Calu3 (cell line): ENCODE results near the gene USP17L26. TPM values are rescaled to one million over a fixed set of nuclear protein-coding genes. Genes with fewer than 3 reads are reported as not detected.
"Not testable (repeated sequence)": the region's sequence is repeated elsewhere in the genome, so short reads cannot be mapped to it uniquely, and the experiment has no call there.

Experiments used
- Bru-seq: library from RNA; stranded (reverse); fragments of 400-500 nt; gene quantifications from one replicate; lab custom pipeline; 2021; lab: Mats Ljungman, UMichigan
- BruChase-seq, 2 experiments: library from RNA; stranded (reverse); fragments of 400-500 nt; gene quantifications; one replicate each; lab custom pipeline; 2021; lab: Mats Ljungman, UMichigan
- BruUV-seq: library from RNA; stranded (reverse); fragments of 400-500 nt; replicated peaks from 2 replicates; lab custom pipeline; 2021; lab: Mats Ljungman, UMichigan
- CTCF ChIA-PET: fragments of 300-600 bp; sonication (Branson Sonifier 250); formaldehyde crosslinking; loops from one replicate; lab custom pipeline; 2022; ENCODE audit warnings: antibody characterized with exemption; lab: Charles Lee
- DNase-seq: peaks from one replicate; pipeline ENCODE4 v3.0.0; 2022
- H3K27ac Mint-ChIP-seq: one replicate; pipeline ENCODE4 v1.8.0; 2022; ENCODE audit warnings: mixed read lengths; ENCODE audit not compliant: unreplicated experiment
- H3K27me3 Mint-ChIP-seq: one replicate; pipeline ENCODE4 v1.8.0; 2022; ENCODE audit warnings: mixed read lengths; ENCODE audit not compliant: unreplicated experiment
- H3K36me3 Mint-ChIP-seq: one replicate; pipeline ENCODE4 v1.8.0; 2022; ENCODE audit warnings: mild to moderate bottlenecking, moderate library complexity, mixed read lengths; ENCODE audit not compliant: insufficient read depth, unreplicated experiment
- H3K4me1 Mint-ChIP-seq: one replicate; pipeline ENCODE4 v1.8.0; 2022; ENCODE audit warnings: mild to moderate bottlenecking, low read depth, mixed read lengths; ENCODE audit not compliant: unreplicated experiment
- H3K4me3 Mint-ChIP-seq: one replicate; pipeline ENCODE4 v1.8.0; 2022; ENCODE audit warnings: mild to moderate bottlenecking, low read depth, moderate library complexity, mixed read lengths; ENCODE audit not compliant: unreplicated experiment
- H3K9me3 Mint-ChIP-seq: one replicate; pipeline ENCODE4 v1.8.0; 2022; ENCODE audit warnings: low read depth, mixed read lengths; ENCODE audit not compliant: unreplicated experiment
- intact Hi-C: fragments of 100-400 bp; cut with micrococcal nuclease; formaldehyde crosslinking; loops from one replicate; pipeline ENCODE4 v1.10.0; 2022; ENCODE audit not compliant: unreplicated experiment
- long read RNA-seq: library from polyadenylated mRNA; stranded (forward); transcript quantifications from one replicate; pipeline ENCODE4 v2.0.0, GENCODE V29; 2022
- total RNA-seq: library from RNA; stranded (reverse); gene quantifications from 2 replicates; pipeline ENCODE4 v1.2.3, GENCODE V29; 2022

The USP17L26 gene, protein sequence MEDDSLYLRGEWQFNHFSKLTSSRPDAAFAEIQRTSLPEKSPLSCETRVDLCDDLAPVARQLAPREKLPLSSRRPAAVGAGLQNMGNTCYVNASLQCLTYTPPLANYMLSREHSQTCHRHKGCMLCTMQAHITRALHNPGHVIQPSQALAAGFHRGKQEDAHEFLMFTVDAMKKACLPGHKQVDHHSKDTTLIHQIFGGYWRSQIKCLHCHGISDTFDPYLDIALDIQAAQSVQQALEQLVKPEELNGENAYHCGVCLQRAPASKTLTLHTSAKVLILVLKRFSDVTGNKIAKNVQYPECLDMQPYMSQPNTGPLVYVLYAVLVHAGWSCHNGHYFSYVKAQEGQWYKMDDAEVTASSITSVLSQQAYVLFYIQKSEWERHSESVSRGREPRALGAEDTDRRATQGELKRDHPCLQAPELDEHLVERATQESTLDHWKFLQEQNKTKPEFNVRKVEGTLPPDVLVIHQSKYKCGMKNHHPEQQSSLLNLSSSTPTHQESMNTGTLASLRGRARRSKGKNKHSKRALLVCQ
- total RNA-seq (not detected in 2 replicates), Bru-seq, nascent RNA (not detected), BruChase-seq, experiment 1, labeled RNA remaining after a 6-hour chase (not detected), BruChase-seq, experiment 2, labeled RNA remaining after a 2-hour chase (not detected)
- long read RNA-seq: 0 reads

DNA sequence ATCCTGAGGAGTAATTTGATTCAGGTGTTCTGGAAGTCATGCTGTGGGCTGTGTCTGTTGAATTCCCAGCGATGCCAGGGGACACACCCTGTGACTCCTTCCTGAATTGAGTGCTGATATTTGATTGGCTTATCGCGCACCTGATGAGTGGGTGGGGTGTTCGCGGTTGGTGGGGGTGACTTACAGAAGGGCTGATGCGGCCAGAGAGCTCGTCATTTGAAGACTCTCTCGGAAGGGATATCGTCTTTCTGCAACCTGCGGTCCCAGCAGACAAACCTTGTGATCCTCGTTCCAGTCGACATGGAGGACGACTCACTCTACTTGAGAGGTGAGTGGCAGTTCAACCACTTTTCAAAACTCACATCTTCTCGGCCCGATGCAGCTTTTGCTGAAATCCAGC lies at the start of gene USP17L26:
Gene USP17L26 (plus strand): TSS at position 301 of the 400 bp plus-strand sequence. CDS start 0 bp downstream, at position 301.
- H3K27me3 Mint-ChIP-seq, DNase-seq, intact Hi-C loops, CTCF ChIA-PET, BruUV-seq, H3K4me3 Mint-ChIP-seq, H3K9me3 Mint-ChIP-seq, H3K36me3 Mint-ChIP-seq, H3K4me1 Mint-ChIP-seq, H3K27ac Mint-ChIP-seq: not testable (repeated sequence)

DNA sequence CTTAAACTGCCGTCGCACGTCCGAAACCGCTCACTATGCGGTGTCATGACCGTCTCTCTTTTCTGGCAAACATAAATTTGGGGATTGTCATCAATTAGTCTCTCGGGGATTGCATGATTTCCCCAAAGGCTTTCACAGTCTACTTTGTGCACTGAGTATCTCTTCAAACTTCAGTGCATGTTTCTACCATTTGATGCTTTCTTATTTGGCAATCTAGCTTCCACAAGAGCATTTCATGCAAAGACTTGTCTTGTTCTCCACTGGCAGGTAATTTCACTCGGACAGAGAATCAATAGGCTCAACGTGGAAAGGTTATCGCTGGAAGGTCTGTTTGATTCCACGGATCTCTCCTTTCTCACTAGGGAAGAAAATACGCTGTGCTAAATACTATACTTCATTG lies 10.3 kb upstream of the USP17L26 start:
- intact Hi-C loops, H3K9me3 Mint-ChIP-seq, H3K27me3 Mint-ChIP-seq, H3K4me3 Mint-ChIP-seq, H3K27ac Mint-ChIP-seq, DNase-seq, CTCF ChIA-PET, BruUV-seq, H3K36me3 Mint-ChIP-seq, H3K4me1 Mint-ChIP-seq: not testable (repeated sequence)

DNA sequence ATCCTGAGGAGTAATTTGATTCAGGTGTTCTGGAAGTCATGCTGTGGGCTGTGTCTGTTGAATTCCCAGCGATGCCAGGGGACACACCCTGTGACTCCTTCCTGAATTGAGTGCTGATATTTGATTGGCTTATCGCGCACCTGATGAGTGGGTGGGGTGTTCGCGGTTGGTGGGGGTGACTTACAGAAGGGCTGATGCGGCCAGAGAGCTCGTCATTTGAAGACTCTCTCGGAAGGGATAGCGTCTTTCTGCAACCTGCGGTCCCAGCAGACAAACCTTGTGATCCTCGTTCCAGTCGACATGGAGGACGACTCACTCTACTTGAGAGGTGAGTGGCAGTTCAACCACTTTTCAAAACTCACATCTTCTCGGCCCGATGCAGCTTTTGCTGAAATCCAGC lies 9.6 kb upstream of the USP17L26 start, which contains the start of gene USP17L24:
Gene USP17L24 (plus strand): TSS at position 301 of the 400 bp plus-strand sequence. CDS start 0 bp downstream, at position 301.
- DNase-seq, CTCF ChIA-PET, H3K36me3 Mint-ChIP-seq, H3K27me3 Mint-ChIP-seq, H3K27ac Mint-ChIP-seq, H3K4me1 Mint-ChIP-seq, BruUV-seq, H3K4me3 Mint-ChIP-seq, intact Hi-C loops, H3K9me3 Mint-ChIP-seq: not testable (repeated sequence)

GRCh38 chr4:9329611-9330010 lies 4.8 kb upstream of the USP17L26 start, which contains the start of gene USP17L25:
TSS of gene USP17L25 (plus strand) at chr4:9329911. CDS start at chr4:9329911, 0 bp downstream.
- H3K27me3 Mint-ChIP-seq, intact Hi-C loops, H3K4me1 Mint-ChIP-seq, DNase-seq, H3K27ac Mint-ChIP-seq, CTCF ChIA-PET, H3K36me3 Mint-ChIP-seq, BruUV-seq, H3K4me3 Mint-ChIP-seq, H3K9me3 Mint-ChIP-seq: not testable (repeated sequence)

GRCh38 chr4:9339103-9339502 lies 4.6 kb downstream of the USP17L26 start, which contains the start of gene USP17L5:
TSS of gene USP17L5 (plus strand) at chr4:9339403. CDS start at chr4:9339403, 0 bp downstream.
- CTCF ChIA-PET, H3K27me3 Mint-ChIP-seq, H3K4me3 Mint-ChIP-seq, intact Hi-C loops, H3K27ac Mint-ChIP-seq, H3K9me3 Mint-ChIP-seq, BruUV-seq, H3K4me1 Mint-ChIP-seq, H3K36me3 Mint-ChIP-seq, DNase-seq: not testable (repeated sequence)

DNA sequence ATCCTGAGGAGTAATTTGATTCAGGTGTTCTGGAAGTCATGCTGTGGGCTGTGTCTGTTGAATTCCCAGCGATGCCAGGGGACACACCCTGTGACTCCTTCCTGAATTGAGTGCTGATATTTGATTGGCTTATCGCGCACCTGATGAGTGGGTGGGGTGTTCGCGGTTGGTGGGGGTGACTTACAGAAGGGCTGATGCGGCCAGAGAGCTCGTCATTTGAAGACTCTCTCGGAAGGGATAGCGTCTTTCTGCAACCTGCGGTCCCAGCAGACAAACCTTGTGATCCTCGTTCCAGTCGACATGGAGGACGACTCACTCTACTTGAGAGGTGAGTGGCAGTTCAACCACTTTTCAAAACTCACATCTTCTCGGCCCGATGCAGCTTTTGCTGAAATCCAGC lies 9.4 kb downstream of the USP17L26 start, which contains the start of gene USP17L27:
Gene USP17L27 (plus strand): TSS at position 301 of the 400 bp plus-strand sequence. CDS start 0 bp downstream, at position 301.
- intact Hi-C loops, H3K4me1 Mint-ChIP-seq: not testable (repeated sequence)

DNA sequence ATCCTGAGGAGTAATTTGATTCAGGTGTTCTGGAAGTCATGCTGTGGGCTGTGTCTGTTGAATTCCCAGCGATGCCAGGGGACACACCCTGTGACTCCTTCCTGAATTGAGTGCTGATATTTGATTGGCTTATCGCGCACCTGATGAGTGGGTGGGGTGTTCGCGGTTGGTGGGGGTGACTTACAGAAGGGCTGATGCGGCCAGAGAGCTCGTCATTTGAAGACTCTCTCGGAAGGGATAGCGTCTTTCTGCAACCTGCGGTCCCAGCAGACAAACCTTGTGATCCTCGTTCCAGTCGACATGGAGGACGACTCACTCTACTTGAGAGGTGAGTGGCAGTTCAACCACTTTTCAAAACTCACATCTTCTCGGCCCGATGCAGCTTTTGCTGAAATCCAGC lies 14.1 kb downstream of the USP17L26 start, which contains the start of gene USP17L28:
Gene USP17L28 (plus strand): TSS at position 301 of the 400 bp plus-strand sequence. CDS start 0 bp downstream, at position 301.
- H3K4me1 Mint-ChIP-seq, H3K36me3 Mint-ChIP-seq, H3K27me3 Mint-ChIP-seq, H3K9me3 Mint-ChIP-seq, H3K4me3 Mint-ChIP-seq, H3K27ac Mint-ChIP-seq, DNase-seq, BruUV-seq, CTCF ChIA-PET, intact Hi-C loops: not testable (repeated sequence)

More for the DNA sequence above, 9.4 kb downstream of the USP17L26 start, which contains the start of gene USP17L27:
- CTCF ChIA-PET, H3K36me3 Mint-ChIP-seq, H3K9me3 Mint-ChIP-seq, BruUV-seq, H3K4me3 Mint-ChIP-seq, DNase-seq, H3K27me3 Mint-ChIP-seq, H3K27ac Mint-ChIP-seq: not testable (repeated sequence)

DNA sequence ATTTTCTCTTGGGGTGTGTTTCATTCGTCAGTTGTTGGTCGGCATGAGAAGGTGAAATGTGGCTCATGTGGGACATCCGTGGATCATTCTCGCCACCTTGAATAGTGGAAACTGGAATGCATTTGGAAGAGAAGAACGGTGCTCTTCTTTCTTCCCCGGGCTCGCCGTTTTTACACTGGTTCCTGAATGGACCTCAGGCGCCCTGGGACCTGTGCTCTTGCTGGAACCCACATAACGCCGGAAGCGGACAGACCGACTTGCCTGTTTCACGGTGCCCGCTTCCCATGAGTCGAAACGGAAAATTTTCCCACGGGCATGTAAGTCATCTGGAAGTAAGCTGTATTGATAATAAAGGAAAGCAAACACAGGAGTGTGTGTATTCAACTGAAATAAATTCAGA lies 16.4 kb downstream of the USP17L26 start:
- H3K36me3 Mint-ChIP-seq, DNase-seq, H3K4me3 Mint-ChIP-seq, H3K27ac Mint-ChIP-seq, intact Hi-C loops, BruUV-seq, H3K27me3 Mint-ChIP-seq, CTCF ChIA-PET, H3K9me3 Mint-ChIP-seq, H3K4me1 Mint-ChIP-seq: not testable (repeated sequence)

- H3K27me3 Mint-ChIP-seq, H3K9me3 Mint-ChIP-seq, intact Hi-C loops, H3K36me3 Mint-ChIP-seq, DNase-seq, H3K4me3 Mint-ChIP-seq, CTCF ChIA-PET, H3K4me1 Mint-ChIP-seq, H3K27ac Mint-ChIP-seq, BruUV-seq: not testable (repeated sequence)
Measured at GRCh38 chr4:9353338-9353737, 18.9 kb downstream of the USP17L26 start, which contains the start of gene USP17L29. TSS of gene USP17L29 (plus strand) at chr4:9353638. CDS start at chr4:9353638, 0 bp downstream.
